H1 (cell line): ENCODE results near the gene CFAP58. TPM values are rescaled to one million over a fixed set of nuclear protein-coding genes. Genes with fewer than 3 reads are reported as not detected.

Source experiments
- KDM1A ChIP-seq: fragments of 200-600, 300-600 bp; sonication (generic); IDR thresholded peaks from 2 replicates; pipeline ENCODE4 v1.7.1; 2016; ENCODE audit warnings: mild to moderate bottlenecking, low read length, borderline replicate concordance
- SP1 ChIP-seq: IDR thresholded peaks from 2 replicates; pipeline ENCODE4 v1.6.1; 2011; ENCODE audit warnings: low read depth, low read length
- polyA plus RNA-seq, 7 experiments: library from polyadenylated mRNA; depleted of rRNA in 3 of 7; stranded (reverse) in 5 of 7; unstranded in 2 of 7; fragments of >200 nt in 5 of 7; fragments of 200-250 nt in 2 of 7; gene quantifications; 1 replicate in 5 of 7; 2 replicates in 1 of 7; 4 replicates in 1 of 7; pipeline versions ENCODE4 v1.2.1 to v1.2.3, GENCODE V29; 2011 to 2013; ENCODE audit warnings: missing spikeins in 2 of 7, mixed read lengths in 2 of 7
- total RNA-seq: library from RNA; stranded (reverse); fragmentation: NEBNext Ultra II Directional; extraction: Animal tissue kit (Norgen Biotek cat#: 25700); gene quantifications from 2 replicates; pipeline ENCODE4 v1.2.1, GENCODE V29; 2021

The CFAP58 gene
- total and polyA plus RNA-seq, 2 of the 8 experiments (the other 6 are each of a cell fraction or from before 2014, with no cell fraction given), result 0.32 to 0.71 TPM

DNA sequence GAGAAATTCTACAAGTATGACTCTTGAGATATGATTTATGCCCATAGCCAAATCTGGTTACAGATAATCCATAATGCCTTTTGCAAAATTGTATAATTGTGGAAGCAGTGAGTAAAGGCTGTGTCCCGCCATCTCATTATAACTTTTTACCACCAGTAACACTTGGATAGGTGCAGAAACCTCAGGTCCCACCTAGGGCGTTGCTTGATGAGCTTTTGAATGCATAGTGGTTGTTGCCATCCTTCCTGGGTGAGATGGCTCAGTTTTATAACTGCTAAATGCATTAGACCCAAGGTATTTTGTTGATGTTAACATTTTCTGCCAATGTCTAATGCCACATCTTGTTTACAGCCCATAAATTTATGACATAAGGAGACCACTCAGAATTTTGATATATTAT, 42.9 kb downstream of the CFAP58 start (continued):
- TF ChIP-seq KDM1A (no peak), SP1 (no peak)
